Astrocyte (in vitro differentiated cells and primary cell): ENCODE measurements around the gene PGP.
A peak's percentile ranks its signal among the peaks of the same experiment; 100 is the strongest.

Source experiments
- CTCF ChIP-seq: IDR thresholded peaks from 2 replicates; pipeline ENCODE4 v1.5.1; 2011; ENCODE audit warnings: low read depth, mild to moderate bottlenecking, inconsistent platforms, low read length, moderate library complexity; ENCODE audit not compliant: insufficient read depth
- EZH2 ChIP-seq: IDR thresholded peaks from 2 replicates; pipeline ENCODE4 v1.6.1; 2012; ENCODE audit warnings: mild to moderate bottlenecking, low read length, inconsistent platforms; ENCODE audit not compliant: insufficient read depth

GRCh38 chr16:2196981-2197511 lies 17.6 kb downstream of the PGP start:
- TF ChIP-seq EZH2: peak; percentile 80
- TF ChIP-seq CTCF: no peak
